GM12878 (cell line): ENCODE results near the gene TSPEAR. TPM values are rescaled to one million over a fixed set of nuclear protein-coding genes. Genes with fewer than 3 reads are reported as not detected.

ENCODE experiments used
- ATAC-seq: fragments of 200-7000 bp; cut with Tn5 transposase; 3 replicates; pipeline ENCODE4 v1.9.1; 2020; ENCODE audit warnings: mild to moderate bottlenecking, moderate library complexity
- BruUV-seq: library from RNA; stranded (reverse); fragments of 400-500 nt; replicated peaks from 2 replicates; lab custom pipeline; 2021; lab: Mats Ljungman, UMichigan
- CTCF ChIA-PET: fragments of 300-600 bp; sonication (Branson Sonifier 250); formaldehyde crosslinking; extraction: SDS; loops from one replicate; lab custom pipeline; 2021; ENCODE audit warnings: inconsistent platforms; lab: Yijun Ruan, JAX
- POLR2A ChIA-PET: fragments of 350-600 bp; formaldehyde crosslinking; extraction: SDS; loops from one replicate; lab custom pipeline; 2021; ENCODE audit warnings: inconsistent platforms; lab: Charles Lee
- RAD21 ChIA-PET: fragments of 300-600 bp; sonication (Branson Sonifier 250); formaldehyde crosslinking; loops from one replicate; lab custom pipeline; 2023; ENCODE audit warnings: antibody characterized with exemption; ENCODE audit not compliant: unreplicated experiment; lab: Charles Lee
- SMC1A ChIA-PET: fragments of 300-600 bp; sonication (Branson Sonifier 250); formaldehyde crosslinking; loops from one replicate; lab custom pipeline; 2023; ENCODE audit not compliant: unreplicated experiment, uncharacterized antibody; lab: Charles Lee
- DNase-seq: peaks from one replicate; pipeline ENCODE4 v3.0.0-alpha.2; 2011; ENCODE audit warnings: low read depth, low spot score
- FAIRE-seq: peaks from 3 replicates; lab custom pipeline; 2011; peaks lifted over from hg19 to GRCh38; lab: Jason Lieb, UNC
- H2AFZ ChIP-seq: 2 replicates; pipeline ENCODE4 v1.6.0; 2011; ENCODE audit warnings: low read depth, low read length, control low read depth; ENCODE audit not compliant: control insufficient read depth
- H3K27ac ChIP-seq: 2 replicates; pipeline ENCODE4 v1.5.1; 2011; ENCODE audit warnings: control low read depth; ENCODE audit not compliant: control insufficient read depth, insufficient read depth
- H3K27me3 ChIP-seq, 2 experiments: replicated peaks in 1 of 2; 2 replicates each; pipeline versions ENCODE4 v1.6.0 to v1.6.1; 2011; ENCODE audit warnings: low read length in 1 of 2; ENCODE audit not compliant: control insufficient read depth in 2 of 2, insufficient read depth in 2 of 2
- H3K36me3 ChIP-seq, 2 experiments: 2 replicates each; pipeline ENCODE4 v1.5.1; 2011; ENCODE audit warnings: low read length in 1 of 2; ENCODE audit not compliant: control insufficient read depth in 2 of 2, insufficient read depth in 2 of 2
- H3K4me1 ChIP-seq: 2 replicates; pipeline ENCODE4 v1.6.1; 2011; ENCODE audit warnings: mild to moderate bottlenecking, low read length, moderate library complexity, mixed read lengths; ENCODE audit not compliant: control insufficient read depth, insufficient read depth
- H3K4me2 ChIP-seq: 2 replicates; pipeline ENCODE4 v1.6.0; 2011; ENCODE audit warnings: control low read depth; ENCODE audit not compliant: control insufficient read depth, insufficient read depth
- H3K4me3 ChIP-seq: fragments of 200-600 bp; sonication (generic); 2 replicates; pipeline ENCODE4 v1.5.1; 2016
- H3K79me2 ChIP-seq: 2 replicates; pipeline ENCODE4 v1.6.0; 2011; ENCODE audit warnings: low read length; ENCODE audit not compliant: control insufficient read depth, insufficient read depth
- H3K9ac ChIP-seq: 2 replicates; pipeline ENCODE4 v1.8.0; 2011; ENCODE audit warnings: low read length, control low read depth, mixed read lengths; ENCODE audit not compliant: control insufficient read depth, insufficient read depth
- H3K9me3 ChIP-seq: replicated peaks from 3 replicates; pipeline ENCODE4 v1.5.1; 2011; ENCODE audit warnings: mild to moderate bottlenecking, low read length; ENCODE audit not compliant: control insufficient read depth, insufficient read depth
- H4K20me1 ChIP-seq: 2 replicates; pipeline ENCODE4 v1.6.0; 2011; ENCODE audit not compliant: control insufficient read depth, insufficient read depth
- BHLHE40 ChIP-seq, 2 experiments: fragments of 450-650 bp in 1 of 2; IDR thresholded peaks; 2 replicates each; pipeline ENCODE4 v1.6.1; 2011 to 2017; ENCODE audit warnings: low read depth in 2 of 2, borderline replicate concordance in 1 of 2, improper control_type of control experiment in 1 of 2, low read length in 1 of 2, mild to moderate bottlenecking in 1 of 2
- CBFB ChIP-seq: IDR thresholded peaks from 2 replicates; pipeline ENCODE4 v1.6.1; 2016; ENCODE audit warnings: antibody characterized with exemption, low read depth
- FOS ChIP-seq: IDR thresholded peaks from 3 replicates; pipeline ENCODE4 v1.6.1; 2011; ENCODE audit warnings: borderline replicate concordance; ENCODE audit not compliant: insufficient read length; ENCODE audit errors: extremely low read depth
- FOXK2 ChIP-seq: fragments of 450-650 bp; IDR thresholded peaks from 2 replicates; pipeline ENCODE4 v1.6.1; 2017; ENCODE audit warnings: mild to moderate bottlenecking, moderate library complexity
- ZNF687 ChIP-seq: fragments of 450-650 bp; IDR thresholded peaks from 2 replicates; pipeline ENCODE4 v1.6.1; 2017; ENCODE audit warnings: mild to moderate bottlenecking, moderate library complexity
- WGBS: methylation state at CpG from one replicate; pipeline ENCODE4 v1.1.6; 2016; ENCODE audit warnings: low lambda C conversion rate; ENCODE audit not compliant: insufficient replicate concordance, insufficient coverage; ENCODE audit errors: missing lambda C conversion rate; 5-methylcytosine and 5-hydroxymethylcytosine counted together
- in situ Hi-C: fragments of 300-500 bp; cut with MboI; formaldehyde crosslinking; loops from 9 replicates; pipeline ENCODE4 v1.14.3; 2018; ENCODE audit warnings: mixed read lengths
- intact Hi-C: fragments of 100-400 bp; cut with micrococcal nuclease; formaldehyde crosslinking; loops from one replicate; pipeline ENCODE4 v1.14.2; 2022; ENCODE audit not compliant: unreplicated experiment
- polyA plus RNA-seq, 11 experiments: library from polyadenylated mRNA; depleted of rRNA in 4 of 11; unstranded in 6 of 11; stranded (reverse) in 5 of 11; fragments of >200 nt; fragmentation: Nextera tagmentation in 4 of 11; fragmentation: Illumina TruSeq in 1 of 11; extraction: Ambion mirVana in 4 of 11; extraction: Trizol in 1 of 11; gene quantifications; 1 replicate in 1 of 11; 2 replicates in 10 of 11; pipeline versions ENCODE4 v1.2.1 to v1.2.3, GENCODE V29; 2011 to 2016; ENCODE audit warnings: inconsistent platforms in 2 of 11, missing spikeins in 2 of 11, low read depth in 1 of 11
- total RNA-seq, 4 experiments: library from RNA; depleted of rRNA in 3 of 4; stranded (reverse); fragments of >200 nt in 3 of 4; fragmentation: Illumina TruSeq in 1 of 4; extraction: Trizol in 1 of 4; gene quantifications; 2 replicates each; pipeline versions ENCODE4 v1.2.1 to v1.2.3, GENCODE V29; 2013 to 2021

TSPEAR gene
- total and polyA plus RNA-seq, 10 of the 15 experiments (the other 5 are each of a cell fraction or from before 2014, with no cell fraction given): not detected

- TF ChIP-seq ZNF687 (no peak), FOS (no peak), BHLHE40 (IDR thresholded peaks at IDR 0.05; ENCODE audit: borderline replicate concordance in 1 of 2, low read depth in 2 of 2, low read length in 1 of 2) (no peak), CBFB (no peak), FOXK2 (no peak)
Measured at GRCh38 chr21:44495611-44496563, 215.5 kb downstream of the TSPEAR start (continued).

GRCh38 chr21:44494956-44495355 lies 216.4 kb downstream of the TSPEAR start:
- no peak overlapping the region for H3K9ac ChIP-seq
- no peaks in the 10 kb centered on the region; a peak in 1 of 4 replicates for H3K27me3 ChIP-seq
- H3K27ac ChIP-seq: no peak overlapping the region
- no peaks in the 10 kb centered on the region for H3K36me3 ChIP-seq
- H3K9me3 ChIP-seq: peaks cover 20% of the 10 kb centered on the region; the same call in 2 of the 3 replicates
- ATAC-seq (no peak), FAIRE-seq (no peak), DNase-seq (no peak)
- ChIA-PET POLR2A (no interaction called here), SMC1A (no interaction called here), RAD21 (no interaction called here), CTCF (no interaction called here)
- no peak overlapping the region for H2AFZ ChIP-seq
- 38% methylated on average over 13 of the region's 13 CpGs for WGBS
- H3K4me2 ChIP-seq: no peak overlapping the region
- no peak for TF ChIP-seq CBFB
- intact Hi-C loops: no loop called here
- in situ Hi-C loops: no loop called here
- BruUV-seq: no TSS peak
- no peaks in the 10 kb centered on the region for H3K79me2 ChIP-seq
- no peaks in the 10 kb centered on the region for H4K20me1 ChIP-seq
- no peak overlapping the region for H3K4me3 ChIP-seq
- no peaks in the 10 kb centered on the region for H3K4me1 ChIP-seq
